BJ (cell line): ENCODE measurements around the gene MMRN2. TPM values are rescaled to one million over a fixed set of nuclear protein-coding genes. Genes with fewer than 3 reads are reported as not detected.
"Not testable (repeated sequence)": the region's sequence is repeated elsewhere in the genome, so short reads cannot be mapped to it uniquely, and the experiment has no call there.

Source experiments
- CTCF ChIA-PET: fragments of 350-600 bp; formaldehyde crosslinking; extraction: SDS; loops from one replicate; lab custom pipeline; 2021; ENCODE audit warnings: antibody characterized with exemption, inconsistent platforms; lab: Yijun Ruan, JAX
- POLR2A ChIA-PET: fragments of 300-600 bp; sonication (Branson Sonifier 250); formaldehyde crosslinking; extraction: SDS; loops from one replicate; lab custom pipeline; 2021; ENCODE audit warnings: antibody characterized with exemption; lab: Charles Lee
- DNase-seq: peaks from one replicate; pipeline ENCODE4 v3.0.0-alpha.2; 2011; ENCODE audit warnings: low read depth
- H3K27me3 ChIP-seq: 2 replicates; pipeline ENCODE4 v1.6.0; 2011; ENCODE audit warnings: low read length; ENCODE audit not compliant: control insufficient read depth, insufficient read depth
- H3K36me3 ChIP-seq: 2 replicates; pipeline ENCODE4 v1.5.1; 2011; ENCODE audit warnings: low read length; ENCODE audit not compliant: control insufficient read depth, insufficient read depth
- H3K4me3 ChIP-seq: 2 replicates; pipeline ENCODE4 v1.5.1; 2011; ENCODE audit warnings: low read depth, mild to moderate bottlenecking, control low read depth, low read length
- polyA plus RNA-seq: library from polyadenylated mRNA; depleted of rRNA; stranded (reverse); fragments of >200 nt; gene quantifications from 2 replicates; pipeline ENCODE4 v1.2.3, GENCODE V29; 2011
- TF ChIP-seq, protein P1 (sequence below): IDR thresholded peaks from 2 replicates; pipeline ENCODE4 v1.5.1; 2011; ENCODE audit warnings: low read depth, mild to moderate bottlenecking, control low read depth, inconsistent platforms, low read length, moderate library complexity; ENCODE audit not compliant: insufficient read depth

Gene MMRN2
- polyA plus RNA-seq, 1 experiment = 2.7 TPM

- TF ChIP-seq, protein P1, sequence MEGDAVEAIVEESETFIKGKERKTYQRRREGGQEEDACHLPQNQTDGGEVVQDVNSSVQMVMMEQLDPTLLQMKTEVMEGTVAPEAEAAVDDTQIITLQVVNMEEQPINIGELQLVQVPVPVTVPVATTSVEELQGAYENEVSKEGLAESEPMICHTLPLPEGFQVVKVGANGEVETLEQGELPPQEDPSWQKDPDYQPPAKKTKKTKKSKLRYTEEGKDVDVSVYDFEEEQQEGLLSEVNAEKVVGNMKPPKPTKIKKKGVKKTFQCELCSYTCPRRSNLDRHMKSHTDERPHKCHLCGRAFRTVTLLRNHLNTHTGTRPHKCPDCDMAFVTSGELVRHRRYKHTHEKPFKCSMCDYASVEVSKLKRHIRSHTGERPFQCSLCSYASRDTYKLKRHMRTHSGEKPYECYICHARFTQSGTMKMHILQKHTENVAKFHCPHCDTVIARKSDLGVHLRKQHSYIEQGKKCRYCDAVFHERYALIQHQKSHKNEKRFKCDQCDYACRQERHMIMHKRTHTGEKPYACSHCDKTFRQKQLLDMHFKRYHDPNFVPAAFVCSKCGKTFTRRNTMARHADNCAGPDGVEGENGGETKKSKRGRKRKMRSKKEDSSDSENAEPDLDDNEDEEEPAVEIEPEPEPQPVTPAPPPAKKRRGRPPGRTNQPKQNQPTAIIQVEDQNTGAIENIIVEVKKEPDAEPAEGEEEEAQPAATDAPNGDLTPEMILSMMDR = no peak
- DNase-seq = no peak
- POLR2A ChIA-PET = no interaction called here
- H3K4me3 ChIP-seq = no peak overlapping the region
- H3K27me3 ChIP-seq = no peaks in the 10 kb centered on the region
- H3K36me3 ChIP-seq = no peaks in the 10 kb centered on the region
- CTCF ChIA-PET = interaction anchor here (0.6 to 15.4 kb wide), 7 partner anchors 10 to 252 kb away, joined by 3 to 346 read pairs (median 4); partner anchors contain the start of genes ADIRF, MMRN2 and SNCG
Observed at GRCh38 chr10:86936661-86937501, 20.5 kb downstream of the MMRN2 start.

DNA sequence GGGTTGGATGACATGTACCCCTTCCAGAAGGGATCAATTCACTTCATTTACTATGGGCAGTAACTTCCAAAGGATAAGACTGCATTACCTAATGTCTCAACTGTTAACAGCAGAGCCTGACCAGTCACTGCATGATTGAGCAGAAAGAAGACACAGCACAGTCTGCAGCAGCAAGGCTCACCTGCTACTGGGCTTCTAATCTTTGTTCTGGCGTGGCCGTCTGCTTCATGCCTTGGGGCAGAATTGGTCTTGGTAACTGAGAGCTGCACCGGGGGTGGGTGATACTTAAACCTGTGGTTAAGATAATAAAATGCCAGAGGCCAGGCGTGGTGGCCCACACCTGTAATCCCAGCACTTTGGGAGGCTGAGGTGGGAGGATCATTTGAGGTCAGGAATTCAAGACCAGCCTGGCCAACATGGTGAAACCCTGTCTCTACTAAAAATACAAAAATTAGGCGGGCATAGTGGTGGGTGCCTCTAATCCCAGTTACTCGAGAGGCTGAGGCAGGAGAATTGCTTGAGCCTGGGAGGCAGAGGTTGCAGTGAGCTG lies 23.2 kb downstream of the MMRN2 start:
- DNase-seq, H3K4me3 ChIP-seq, H3K36me3 ChIP-seq, H3K27me3 ChIP-seq, POLR2A ChIA-PET: not testable (repeated sequence)
- CTCF ChIA-PET = interaction anchor here (15.4 kb wide), 1 partner anchor 27 kb away, joined by 346 read pairs; the partner anchor contains the start of genes ADIRF, MMRN2 and SNCG

DNA sequence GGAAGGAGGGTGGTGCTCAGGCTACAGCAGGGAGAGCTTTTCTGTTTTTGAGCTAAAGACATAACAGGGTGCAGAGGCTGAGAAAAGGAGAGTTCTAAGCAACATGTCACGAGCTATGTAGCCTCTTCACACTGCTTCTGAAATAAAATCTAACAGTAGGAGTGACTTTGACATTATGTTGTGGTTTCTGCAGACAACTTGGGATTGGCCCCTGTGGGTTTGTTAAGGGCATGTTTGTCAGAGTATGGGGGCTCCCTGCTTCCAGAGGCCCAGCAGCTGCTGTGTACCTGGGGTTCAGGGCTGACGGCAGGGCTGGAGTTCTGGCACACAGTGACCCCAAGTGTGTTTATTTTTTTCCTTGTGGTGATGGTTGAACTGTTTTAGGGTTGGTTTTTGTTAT lies 24.7 kb downstream of the MMRN2 start:
- Histone ChIP-seq H3K4me3 (no peak overlapping the region), H3K27me3 (no peaks in the 10 kb centered on the region), H3K36me3 (peaks cover 2% of the 10 kb centered on the region; the same call in 1 of the 2 replicates)
- DNase-seq = no peak
- POLR2A ChIA-PET = interaction anchor here (0.6 kb wide), 1 partner anchor 174 kb away, joined by 3 read pairs; no protein-coding TSS in a partner anchor
- TF ChIP-seq, protein P1 = no peak
- CTCF ChIA-PET = interaction anchor here (1.3 kb wide), 1 partner anchor 13 kb away, joined by 4 read pairs; no protein-coding TSS in a partner anchor

DNA sequence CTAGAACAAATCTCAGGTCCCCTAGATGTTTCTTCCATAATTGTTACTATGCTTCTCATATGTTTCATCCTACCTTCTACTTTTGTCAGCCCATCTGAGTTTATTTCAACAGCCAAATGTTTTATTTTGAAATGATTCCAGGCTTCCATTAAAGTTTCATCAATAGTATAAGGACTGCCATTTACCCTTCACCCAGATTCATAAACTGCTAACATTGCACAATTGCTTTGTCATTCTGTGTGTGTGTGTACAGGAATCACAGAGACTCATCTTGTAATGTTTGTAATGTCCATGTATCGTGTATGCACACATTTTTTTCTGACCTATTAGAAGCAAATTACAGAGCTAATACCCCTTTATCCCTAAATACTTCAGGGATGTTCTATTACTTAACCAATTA lies 25.5 kb downstream of the MMRN2 start:
- H3K36me3 ChIP-seq = peaks cover 2% of the 10 kb centered on the region; the same call in 1 of the 2 replicates
- H3K4me3 ChIP-seq = no peak overlapping the region
- ChIA-PET POLR2A (no interaction called here), CTCF (interaction anchor here (1.3 kb wide), 1 partner anchor 14 kb away, joined by 4 read pairs; no protein-coding TSS in a partner anchor)
- H3K27me3 ChIP-seq = no peaks in the 10 kb centered on the region
- no peak for DNase-seq
- TF ChIP-seq, protein P1 = no peak

- H3K4me3 ChIP-seq = no peak overlapping the region
- no peak for DNase-seq
- H3K27me3 ChIP-seq = no peaks in the 10 kb centered on the region
- CTCF ChIA-PET = interaction anchor here (1.6 kb wide), 1 partner anchor 9 kb away, joined by 5 read pairs; no protein-coding TSS in a partner anchor
- peaks cover 2% of the 10 kb centered on the region; the same call in 1 of the 2 replicates for H3K36me3 ChIP-seq
- TF ChIP-seq, protein P1 = no peak
- POLR2A ChIA-PET = no interaction called here
Observed at GRCh38 chr10:86929468-86930380, 27.7 kb downstream of the MMRN2 start.
